Islet of Langerhans (tissue), 1 donor: Measurements from ENCODE around the gene DUSP19.

Source experiments
- FAIRE-seq: peaks from one replicate; lab custom pipeline; 2011; peaks lifted over from hg19 to GRCh38; lab: Jason Lieb, UNC

DUSP19 gene

GRCh38 chr2:183068561-183068960, 10.0 kb upstream of the DUSP19 start:
- no peak for FAIRE-seq

- no peak for FAIRE-seq
Observed at GRCh38 chr2:183069174-183069573, 9.4 kb upstream of the DUSP19 start.

GRCh38 chr2:183070942-183071844, 7.4 kb upstream of the DUSP19 start:
- no peak for FAIRE-seq

GRCh38 chr2:183072177-183072576, 6.4 kb upstream of the DUSP19 start:
- FAIRE-seq, result no peak

- FAIRE-seq, result no peak
Observed at GRCh38 chr2:183078163-183078463, 434 bp upstream of the DUSP19 start.

GRCh38 chr2:183079139-183079775, 710 bp downstream of the DUSP19 start:
- no peak for FAIRE-seq

- no peak for FAIRE-seq
Observed at GRCh38 chr2:183081911-183082310, 3.4 kb downstream of the DUSP19 start.

GRCh38 chr2:183088061-183088460, 9.5 kb downstream of the DUSP19 start:
- FAIRE-seq, result no peak

GRCh38 chr2:183089192-183089851, 10.8 kb downstream of the DUSP19 start:
- FAIRE-seq, result no peak

- FAIRE-seq, result no peak
Observed at GRCh38 chr2:183091318-183091953, 12.9 kb downstream of the DUSP19 start.

- FAIRE-seq, result no peak
Observed at GRCh38 chr2:183091954-183092345, 13.4 kb downstream of the DUSP19 start.

- FAIRE-seq, result no peak
Observed at GRCh38 chr2:183093857-183094657, 15.5 kb downstream of the DUSP19 start.

GRCh38 chr2:183105402-183106134, 27.0 kb downstream of the DUSP19 start:
- no peak for FAIRE-seq

- no peak for FAIRE-seq
Observed at GRCh38 chr2:183112577-183112976, 34.0 kb downstream of the DUSP19 start.

- FAIRE-seq, result no peak
Observed at GRCh38 chr2:183113630-183114029, 35.1 kb downstream of the DUSP19 start.

GRCh38 chr2:183117226-183117625, 38.7 kb downstream of the DUSP19 start:
- FAIRE-seq, result no peak

- FAIRE-seq, result no peak
Observed at GRCh38 chr2:183123117-183123958, 44.8 kb downstream of the DUSP19 start.

GRCh38 chr2:183123959-183124221, 45.3 kb downstream of the DUSP19 start:
- no peak for FAIRE-seq

- peak; percentile 96 for FAIRE-seq
Observed at GRCh38 chr2:183124222-183124956, 45.8 kb downstream of the DUSP19 start, which contains the start of gene NUP35. NUP35 (plus strand) TSS chr2:183124443; CDS start chr2:183124458, 15 bp downstream.

- FAIRE-seq, result no peak
Observed at GRCh38 chr2:183124957-183125255, 46.4 kb downstream of the DUSP19 start.
